ENCODE data around the gene LMNTD2. TPM values are rescaled to one million over a fixed set of nuclear protein-coding genes. Genes with fewer than 3 reads are reported as not detected.
"Not testable (repeated sequence)": the region's sequence is repeated elsewhere in the genome, so short reads cannot be mapped to it uniquely, and the experiment has no call there.

The LMNTD2 gene
- total RNA-seq, 1 donor from 2014 or later, result 2.2 TPM

DNA sequence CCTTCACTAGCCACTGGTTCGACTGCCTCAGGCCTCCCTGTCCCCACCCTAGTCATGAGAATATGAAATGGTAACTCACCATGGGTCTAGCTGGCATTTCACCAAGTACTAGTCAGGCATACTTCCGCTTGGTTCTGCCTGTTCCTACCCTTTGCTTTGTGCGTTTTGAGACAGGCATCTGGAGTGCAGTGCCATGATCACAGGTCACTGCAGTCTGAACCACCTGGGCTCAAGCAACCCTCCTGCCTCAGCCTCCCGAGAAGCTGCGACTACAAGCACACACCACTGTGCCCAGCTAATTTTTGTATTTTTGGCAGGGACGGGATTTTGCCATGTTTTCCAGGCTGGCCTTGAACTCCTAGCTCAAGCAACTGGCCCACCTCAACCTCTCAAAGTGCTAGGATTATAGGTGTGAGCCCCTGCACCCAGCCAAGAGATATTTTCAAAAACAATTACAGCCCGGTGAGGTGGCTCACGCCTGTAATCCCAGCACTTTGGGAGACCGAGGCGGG, 39.3 kb downstream of the LMNTD2 start:
- H3K4me3 ChIP-seq (ENCODE audit: low read depth, low read length), result no peak overlapping the region
- no peak for DNase-seq (ENCODE audit: low read depth)
- TF ChIP-seq, protein P1, sequence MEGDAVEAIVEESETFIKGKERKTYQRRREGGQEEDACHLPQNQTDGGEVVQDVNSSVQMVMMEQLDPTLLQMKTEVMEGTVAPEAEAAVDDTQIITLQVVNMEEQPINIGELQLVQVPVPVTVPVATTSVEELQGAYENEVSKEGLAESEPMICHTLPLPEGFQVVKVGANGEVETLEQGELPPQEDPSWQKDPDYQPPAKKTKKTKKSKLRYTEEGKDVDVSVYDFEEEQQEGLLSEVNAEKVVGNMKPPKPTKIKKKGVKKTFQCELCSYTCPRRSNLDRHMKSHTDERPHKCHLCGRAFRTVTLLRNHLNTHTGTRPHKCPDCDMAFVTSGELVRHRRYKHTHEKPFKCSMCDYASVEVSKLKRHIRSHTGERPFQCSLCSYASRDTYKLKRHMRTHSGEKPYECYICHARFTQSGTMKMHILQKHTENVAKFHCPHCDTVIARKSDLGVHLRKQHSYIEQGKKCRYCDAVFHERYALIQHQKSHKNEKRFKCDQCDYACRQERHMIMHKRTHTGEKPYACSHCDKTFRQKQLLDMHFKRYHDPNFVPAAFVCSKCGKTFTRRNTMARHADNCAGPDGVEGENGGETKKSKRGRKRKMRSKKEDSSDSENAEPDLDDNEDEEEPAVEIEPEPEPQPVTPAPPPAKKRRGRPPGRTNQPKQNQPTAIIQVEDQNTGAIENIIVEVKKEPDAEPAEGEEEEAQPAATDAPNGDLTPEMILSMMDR (conservative IDR thresholded peaks at IDR 0.05; ENCODE audit: low read depth, low read length), result no peak

DNA sequence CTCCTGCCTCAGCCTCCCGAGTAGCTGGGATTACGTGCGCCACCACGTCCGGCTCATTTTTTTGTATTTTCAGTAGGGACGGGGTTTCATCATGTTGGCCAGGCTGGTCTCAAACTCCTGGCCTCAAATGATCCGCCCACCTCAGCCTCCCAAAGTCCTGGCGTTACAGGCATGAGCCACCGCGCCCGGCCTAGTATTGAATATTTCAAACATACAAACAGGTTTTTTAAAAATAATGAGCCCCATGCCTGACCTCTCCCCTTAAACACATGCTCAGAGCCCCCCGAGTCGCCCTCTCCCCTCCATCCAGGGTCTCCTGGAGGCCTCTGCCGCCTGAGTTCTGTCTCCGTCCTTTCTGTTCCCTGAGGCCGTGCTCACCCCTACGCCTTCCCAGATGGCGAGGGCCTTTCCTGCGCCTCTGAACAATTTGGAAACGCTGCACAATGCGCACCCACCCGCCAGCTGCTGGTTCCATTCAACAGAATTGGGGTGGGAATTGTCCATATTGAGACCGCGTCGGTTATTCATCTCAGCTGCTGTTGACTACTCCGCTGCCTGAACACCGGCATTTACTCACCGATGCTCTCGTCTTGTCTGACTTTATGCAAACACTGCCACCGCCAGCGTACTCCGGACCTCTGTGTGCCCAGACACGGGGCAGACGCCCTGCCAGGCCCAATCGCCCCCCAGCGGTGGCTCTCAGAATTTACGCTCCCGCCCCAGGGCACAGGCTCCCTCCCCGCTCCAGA, 39.9 kb downstream of the LMNTD2 start:
- no peak for DNase-seq (ENCODE audit: low read depth)
- TF ChIP-seq, protein P1 (conservative IDR thresholded peaks at IDR 0.05; ENCODE audit: low read depth, low read length), result peak; percentile 5
- no peak overlapping the region for H3K4me3 ChIP-seq (ENCODE audit: low read depth, low read length)

DNA sequence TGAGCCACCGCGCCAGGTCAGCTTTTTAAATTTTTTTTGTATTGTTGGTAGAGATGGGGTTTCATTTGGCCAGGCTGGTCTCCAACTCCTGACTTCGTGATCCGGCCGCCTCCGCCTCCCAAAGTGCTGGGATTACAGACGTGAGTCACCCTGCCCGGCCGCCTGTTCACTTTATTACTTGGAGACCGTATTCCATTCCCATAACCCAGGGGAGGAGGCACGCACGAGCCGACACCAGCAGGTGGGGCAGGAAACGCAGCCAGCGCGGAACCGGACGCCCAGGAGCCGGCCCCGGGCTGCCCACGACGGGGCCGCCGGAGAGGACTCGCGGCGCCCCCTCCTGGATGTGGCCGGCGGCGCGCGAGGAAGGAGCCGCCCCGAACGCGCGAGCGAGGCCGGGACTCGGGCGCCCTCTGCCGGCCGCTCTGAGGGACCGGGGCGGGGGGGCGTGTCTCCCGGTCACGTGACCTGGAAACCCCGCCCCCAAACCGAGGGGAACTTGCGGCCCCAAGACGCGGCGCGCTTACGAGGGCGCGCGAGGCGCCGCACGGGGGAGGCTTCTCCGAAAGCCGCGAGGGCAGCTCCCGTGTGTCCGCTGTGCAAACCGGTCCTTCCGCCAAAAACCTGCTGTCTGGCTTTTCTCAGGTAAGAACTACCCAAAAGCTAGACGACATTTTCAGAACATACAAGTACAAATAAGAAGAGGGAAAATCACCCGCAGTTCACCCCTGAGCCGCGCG, 41.9 kb downstream of the LMNTD2 start:
- peak overlapping the region; percentile 36 for H3K4me3 ChIP-seq (ENCODE audit: low read depth, low read length)
- DNase-seq (ENCODE audit: low read depth), result peak; percentile 72
- TF ChIP-seq, protein P1 (conservative IDR thresholded peaks at IDR 0.05; ENCODE audit: low read depth, low read length), result peak; percentile 77

DNA sequence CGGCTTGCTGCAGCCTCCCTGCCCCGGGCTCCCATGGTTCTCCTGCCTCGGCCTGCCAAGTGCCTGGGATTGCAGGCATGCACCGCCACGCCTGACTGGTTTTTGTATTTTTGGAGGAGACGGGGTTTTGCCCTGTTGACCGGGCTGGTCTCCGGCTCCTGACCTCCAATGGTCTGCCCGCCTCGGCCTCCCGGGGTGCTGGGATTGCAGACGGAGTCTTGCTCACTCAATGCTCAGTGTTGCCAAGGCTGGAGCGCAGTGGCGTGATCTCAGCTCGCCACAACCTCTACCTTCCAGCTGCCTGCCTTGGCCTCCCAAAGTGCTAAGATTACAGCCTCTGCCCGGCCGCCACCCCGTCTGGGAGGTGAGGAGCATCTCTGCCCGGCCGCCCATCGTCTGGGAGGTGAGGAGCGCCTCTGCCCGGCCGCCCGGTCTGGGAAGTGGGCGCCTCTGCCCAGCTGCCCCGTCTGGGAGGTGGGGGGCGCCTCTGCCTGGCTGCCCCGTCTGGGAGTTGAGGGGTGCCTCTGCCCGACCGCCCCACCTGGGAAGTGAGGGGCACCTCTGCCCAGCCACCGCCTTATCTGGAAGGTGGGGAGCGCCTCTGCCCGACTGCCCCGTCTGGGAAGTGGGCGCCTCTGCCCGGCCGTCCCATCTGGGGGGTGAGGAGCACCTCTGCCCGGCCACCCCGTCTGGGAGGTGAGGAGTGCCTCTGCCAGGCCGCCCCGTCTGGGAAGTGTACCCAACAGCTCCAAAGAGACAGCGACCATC, 43.4 kb downstream of the LMNTD2 start:
- not testable (repeated sequence) for H3K4me3 ChIP-seq (ENCODE audit: low read depth, low read length); DNase-seq (ENCODE audit: low read depth)

DNA sequence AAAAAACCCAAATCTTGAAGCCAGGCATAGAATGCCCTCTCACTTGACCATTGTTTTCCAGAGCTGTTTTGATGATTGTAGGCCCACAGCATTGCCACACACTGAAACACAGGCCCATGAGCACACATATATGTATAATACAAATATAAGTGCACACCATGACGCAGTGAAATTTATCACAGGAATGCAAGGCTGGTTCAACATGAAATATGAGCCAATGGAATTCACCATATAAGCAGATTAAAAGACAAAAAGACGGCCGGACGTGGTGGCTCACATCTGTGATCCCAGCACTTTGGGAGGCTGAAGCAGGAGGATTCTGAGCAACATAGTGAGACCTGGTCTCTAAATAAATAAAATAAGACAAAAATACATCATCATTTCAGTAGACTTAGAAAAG, 44.1 kb downstream of the LMNTD2 start:
- TF ChIP-seq, protein P1 (conservative IDR thresholded peaks at IDR 0.05; ENCODE audit: low read depth, low read length), result no peak
- H3K4me3 ChIP-seq (ENCODE audit: low read depth, low read length), result no peak overlapping the region

DNA sequence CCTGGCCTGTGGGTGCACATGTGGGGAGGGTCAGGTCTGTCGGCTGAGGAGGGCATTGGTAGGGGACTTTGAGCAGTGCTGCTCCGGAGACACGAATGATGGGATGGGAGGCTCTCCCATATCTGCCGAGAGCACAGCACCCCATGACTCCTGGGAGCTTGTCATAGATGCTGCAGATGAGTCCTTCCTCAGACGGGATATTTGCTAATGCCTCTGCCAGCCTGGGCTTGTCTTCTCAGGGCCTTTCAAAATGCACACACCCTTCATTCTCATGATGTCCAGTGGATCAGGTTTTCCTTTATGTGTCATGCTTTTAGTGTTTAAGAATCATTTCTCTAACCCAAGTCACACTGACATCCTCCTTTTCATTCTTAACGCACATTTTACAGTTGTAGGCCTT, 45.4 kb downstream of the LMNTD2 start:
- no peak overlapping the region for H3K4me3 ChIP-seq (ENCODE audit: low read depth, low read length)
- no peak for DNase-seq (ENCODE audit: low read depth)
- TF ChIP-seq, protein P1 (conservative IDR thresholded peaks at IDR 0.05; ENCODE audit: low read depth, low read length), result no peak

More for the DNA sequence above, 44.1 kb downstream of the LMNTD2 start:
- DNase-seq (ENCODE audit: low read depth), result no peak

DNA sequence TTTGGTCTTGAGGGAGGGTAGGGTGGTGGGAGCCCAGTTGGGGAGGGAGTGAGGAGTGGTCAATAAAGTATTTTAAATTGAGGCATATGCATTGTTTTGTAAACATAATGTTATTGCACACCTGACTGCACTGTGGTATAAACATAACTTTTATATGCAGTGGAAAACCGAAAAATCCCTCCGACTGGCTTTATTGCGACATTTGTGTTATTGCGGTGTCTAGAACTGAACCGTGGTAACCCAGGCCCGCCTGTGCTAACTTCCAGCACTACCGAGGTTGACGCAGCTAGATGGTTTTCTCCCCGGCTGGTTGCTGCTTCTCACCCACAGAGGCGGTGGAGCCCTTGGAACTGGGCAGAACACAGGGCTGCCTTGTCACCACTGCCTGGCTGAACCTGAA, 45.9 kb downstream of the LMNTD2 start:
- H3K4me3 ChIP-seq (ENCODE audit: low read depth, low read length), result no peak overlapping the region
- TF ChIP-seq, protein P1 (conservative IDR thresholded peaks at IDR 0.05; ENCODE audit: low read depth, low read length), result no peak
- no peak for DNase-seq (ENCODE audit: low read depth)
